Occipital lobe (tissue), 2 donors: ENCODE data around the gene SP7. TPM values are rescaled to one million over a fixed set of nuclear protein-coding genes. Genes with fewer than 3 reads are reported as not detected.
"Not testable (repeated sequence)": the region's sequence is repeated elsewhere in the genome, so short reads cannot be mapped to it uniquely, and the experiment has no call there.

Experiments used
- DNase-seq: peaks from one replicate; lab custom pipeline; 2025; lab: John Stamatoyannopoulos, UW
- total RNA-seq: library from RNA; depleted of rRNA; stranded (reverse); fragments of >200 nt; gene quantifications from one replicate; pipeline ENCODE4 v1.2.3, GENCODE V29; 2014

Gene SP7
- total RNA-seq, 1 donor from 2014 or later: not detected

DNA sequence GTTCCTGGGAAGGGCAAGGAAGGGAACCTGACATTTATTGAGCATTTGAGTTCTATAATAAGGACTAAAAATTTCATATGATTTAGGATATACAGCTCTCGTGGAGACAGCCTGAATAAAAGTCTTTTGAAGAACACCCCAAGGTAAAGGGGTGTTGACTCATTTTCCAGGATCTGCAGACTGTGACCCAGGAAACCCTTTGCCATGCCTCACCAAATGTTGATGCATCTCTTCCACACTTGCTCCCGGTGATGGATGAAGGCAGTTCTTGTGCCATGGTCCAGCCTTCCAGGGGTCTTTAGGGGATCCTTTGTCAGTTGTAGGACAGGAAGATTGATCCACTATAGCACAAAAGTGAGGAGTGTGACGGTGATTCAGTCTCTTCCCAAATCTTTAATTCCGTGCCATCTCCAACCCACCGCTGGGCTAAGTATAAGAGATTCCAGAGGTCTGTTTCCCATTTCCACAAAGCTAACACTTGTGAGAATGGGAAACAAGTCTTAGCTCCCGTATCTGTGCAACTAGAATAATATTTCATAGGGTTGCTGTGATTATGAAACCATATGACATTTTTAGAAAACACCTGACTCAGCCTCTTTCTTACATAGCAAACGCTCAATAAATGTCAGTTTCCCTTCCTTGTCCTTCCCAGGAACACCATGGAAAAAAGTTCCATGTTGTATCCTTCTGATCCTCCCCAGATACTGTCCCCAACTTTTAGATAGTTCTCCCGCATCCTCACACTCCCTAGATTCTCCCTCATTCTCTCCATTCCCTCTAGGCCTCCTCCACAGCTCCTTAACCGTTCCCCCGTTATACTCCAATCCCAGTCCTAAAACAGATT, 15.6 kb downstream of the SP7 start:
- DNase-seq: no peak

DNA sequence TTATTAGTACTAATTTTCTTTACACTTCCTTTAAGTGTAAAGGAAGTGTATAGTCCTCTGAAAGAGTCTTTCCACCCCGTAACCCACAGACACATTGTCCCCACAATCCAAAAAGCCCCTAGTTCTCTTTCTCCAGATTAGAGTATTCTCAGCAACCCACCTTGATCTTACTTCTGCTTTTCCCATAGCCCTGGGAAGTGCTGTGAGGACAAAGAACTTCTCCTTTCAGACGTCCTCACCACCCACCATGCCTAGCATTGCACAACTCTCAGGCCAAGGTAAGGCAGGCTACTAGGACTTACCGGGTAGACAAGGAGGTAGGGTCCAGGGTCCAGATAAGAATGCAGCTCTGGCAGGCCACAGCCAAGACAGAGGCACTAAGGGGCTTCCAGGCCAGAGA, 22.2 kb downstream of the SP7 start:
- DNase-seq: no peak

DNA sequence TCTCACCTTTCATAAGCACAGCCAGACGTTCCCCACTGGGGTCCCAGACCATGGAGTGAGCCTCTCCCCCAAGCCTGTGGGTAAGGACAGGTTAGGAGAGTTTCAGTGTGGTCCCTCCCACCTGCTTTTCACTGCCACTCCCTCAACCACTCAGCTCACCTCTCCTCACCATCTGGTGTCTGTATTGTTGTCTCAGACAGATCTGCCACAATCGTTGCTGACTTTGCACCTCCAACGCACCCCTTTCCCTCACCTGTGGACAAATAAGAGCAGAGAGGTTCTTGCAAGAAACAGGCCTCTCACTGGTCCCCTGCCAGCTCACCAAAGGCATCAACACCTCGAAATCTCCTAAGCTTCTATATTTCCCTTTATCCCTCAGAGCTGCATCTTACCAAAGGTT, 27.9 kb downstream of the SP7 start:
- no peak for DNase-seq

DNA sequence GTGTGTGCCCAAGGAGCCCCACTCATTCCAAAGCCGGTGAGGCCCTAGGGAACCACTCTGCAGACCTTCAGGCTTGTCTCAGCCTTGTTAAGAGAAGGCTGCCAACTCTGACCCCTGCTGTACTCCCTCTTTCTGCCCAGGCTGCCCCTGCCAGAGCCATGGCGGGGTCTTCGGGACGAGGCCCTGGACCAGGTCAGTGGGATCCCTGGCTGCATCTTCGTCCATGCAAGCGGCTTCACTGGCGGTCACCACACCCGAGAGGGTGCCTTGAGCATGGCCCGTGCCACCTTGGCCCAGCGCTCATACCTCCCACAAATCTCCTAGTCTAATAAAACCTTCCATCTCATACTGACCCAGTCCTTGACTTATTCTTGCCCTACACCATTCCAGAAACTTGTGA, 29.3 kb downstream of the SP7 start:
- no peak for DNase-seq

DNA sequence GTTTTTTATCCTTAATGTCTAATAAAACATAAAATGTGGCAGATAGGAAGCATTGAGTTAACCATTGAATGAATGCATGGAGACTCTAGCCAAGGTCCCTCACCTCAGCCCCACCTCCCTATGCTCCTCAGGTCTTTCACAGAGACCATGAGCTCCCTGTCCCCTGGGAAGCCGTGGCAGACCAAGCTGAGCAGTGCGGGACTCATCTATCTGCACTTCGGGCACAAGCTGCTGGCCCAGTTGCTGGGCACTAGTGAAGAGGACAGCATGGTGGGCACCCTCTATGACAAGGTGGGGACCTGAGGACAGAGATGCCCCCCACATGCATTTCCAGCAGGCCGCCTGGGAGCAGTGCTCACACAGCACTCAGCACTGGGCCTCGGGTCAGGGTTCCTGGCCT, 33.3 kb downstream of the SP7 start:
- DNase-seq: no peak

DNA sequence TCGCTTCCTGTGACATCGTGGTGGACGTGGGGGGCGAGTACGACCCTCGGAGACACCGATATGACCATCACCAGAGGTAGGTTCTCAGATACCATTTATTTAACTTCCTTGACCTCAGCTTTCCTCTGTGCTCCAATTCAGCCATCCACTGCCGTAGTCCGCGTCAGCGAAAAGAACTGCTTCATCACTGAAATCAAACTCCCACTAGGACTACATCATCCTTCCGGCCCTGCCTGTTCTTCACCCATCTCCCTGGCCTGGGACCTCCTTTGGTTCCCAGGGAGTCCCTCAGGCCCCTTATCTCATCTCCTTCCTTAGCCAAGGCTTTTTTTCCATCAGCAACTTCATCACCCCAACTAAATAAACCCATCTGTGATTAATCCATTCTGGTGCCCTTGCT, 36.0 kb downstream of the SP7 start:
- DNase-seq: no peak

DNA sequence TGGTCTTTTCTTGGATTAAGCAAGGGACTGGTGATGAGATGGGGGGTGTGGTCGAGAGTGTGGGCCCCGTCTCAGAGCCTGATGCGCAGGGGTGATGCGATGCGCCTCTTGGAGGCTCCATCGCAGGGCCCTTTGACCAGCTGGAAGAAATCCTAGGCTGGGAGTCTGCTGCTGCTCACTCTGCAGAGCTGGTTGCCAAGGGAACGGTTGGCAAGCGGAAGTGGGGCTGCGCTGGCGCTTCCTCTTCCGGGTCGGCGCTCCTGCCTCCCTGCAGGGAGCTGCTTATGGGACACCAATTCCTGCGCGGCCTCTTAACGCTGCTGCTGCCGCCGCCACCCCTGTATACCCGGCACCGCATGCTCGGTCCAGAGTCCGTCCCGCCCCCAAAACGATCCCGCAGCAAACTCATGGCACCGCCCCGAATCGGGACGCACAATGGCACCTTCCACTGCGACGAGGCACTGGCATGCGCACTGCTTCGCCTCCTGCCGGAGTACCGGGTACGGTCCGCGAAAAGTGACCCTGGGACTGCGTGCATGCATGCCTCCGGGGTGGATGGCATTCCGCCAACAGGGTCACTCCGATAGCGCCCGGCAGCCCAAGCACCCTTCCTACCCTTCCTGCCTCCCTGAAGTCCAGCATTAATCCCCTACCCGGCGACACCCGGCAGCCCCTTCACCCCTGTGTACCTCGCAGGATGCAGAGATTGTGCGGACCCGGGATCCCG, 36.5 kb downstream of the SP7 start, which contains the start of gene MYG1:
Gene MYG1, plus strand, starts transcription at position 242 of the 727 bp plus-strand sequence. Its CDS starts 43 bp downstream, at position 285.
- peak; percentile 91 for DNase-seq

DNA sequence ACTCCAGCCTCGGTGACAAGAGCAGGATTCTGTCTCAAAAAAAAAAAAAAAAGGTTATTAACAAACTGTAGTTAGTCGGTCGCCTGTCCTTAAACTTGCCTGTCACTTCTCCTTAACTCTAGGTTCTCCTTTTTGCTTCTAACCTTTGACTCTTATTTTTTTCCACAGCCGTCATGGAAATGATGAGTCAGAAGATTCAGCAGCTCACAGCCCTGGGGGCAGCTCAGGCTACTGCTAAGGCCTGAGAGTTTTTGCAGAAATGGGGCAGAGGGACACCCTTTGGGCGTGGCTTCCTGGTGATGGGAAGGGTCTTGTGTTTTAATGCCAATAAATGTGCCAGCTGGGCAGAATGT, 37.1 kb downstream of the SP7 start:
- no peak for DNase-seq

DNA sequence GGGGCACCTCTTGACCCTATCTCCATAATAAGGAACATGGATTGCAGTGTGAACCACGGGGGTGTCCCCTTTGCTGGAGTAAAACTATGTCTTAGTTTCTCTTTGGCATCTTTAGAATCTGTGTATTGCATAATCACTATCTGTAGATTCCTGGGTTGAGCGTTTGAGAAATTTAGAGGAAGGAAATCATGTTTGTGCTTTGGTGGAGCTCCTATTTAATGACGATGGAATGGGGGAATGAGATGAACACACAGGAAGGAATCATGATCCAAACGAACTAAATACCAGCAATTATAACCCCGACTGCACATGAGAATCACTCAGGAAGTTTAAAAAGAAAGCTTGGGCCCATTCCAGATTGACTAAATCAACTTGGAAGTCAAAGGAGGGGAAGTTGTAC, 38.0 kb downstream of the SP7 start:
- no peak for DNase-seq

DNA sequence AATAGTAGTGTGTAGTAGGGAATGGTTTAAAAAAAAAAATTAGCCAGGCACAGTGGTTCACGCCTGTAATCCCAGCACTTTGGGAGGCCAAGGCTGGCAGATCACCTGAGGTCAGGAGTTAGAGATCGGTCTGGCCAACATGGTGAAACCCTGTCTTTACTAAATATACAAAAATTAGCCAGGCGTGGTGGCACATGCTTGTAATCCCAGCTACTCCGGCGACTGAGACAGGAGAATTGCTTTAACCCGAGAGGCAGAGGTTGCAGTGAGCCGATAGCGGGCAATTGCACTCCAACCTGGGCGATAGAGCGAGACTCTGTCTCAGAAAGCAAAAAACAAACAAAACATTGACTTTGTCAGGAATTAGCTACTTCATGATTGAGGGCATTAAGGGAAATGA, 39.0 kb downstream of the SP7 start:
- not testable (repeated sequence) for DNase-seq

DNA sequence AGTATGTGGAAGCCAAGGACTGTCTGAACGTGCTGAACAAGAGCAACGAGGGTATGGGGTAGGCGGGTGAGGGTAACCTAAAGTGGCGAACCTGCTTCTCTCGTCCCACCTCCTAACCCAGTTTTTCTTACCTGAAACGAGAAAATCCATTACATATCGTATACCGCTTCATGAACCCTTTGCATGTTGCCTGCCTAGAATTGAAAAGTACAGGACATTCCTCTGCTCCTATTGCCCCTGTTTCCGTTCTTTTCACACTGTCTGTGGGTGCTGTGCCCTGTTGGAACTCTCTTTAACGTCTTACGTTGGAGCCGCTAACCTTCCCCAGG, 40.3 kb downstream of the SP7 start:
- no peak for DNase-seq

DNA sequence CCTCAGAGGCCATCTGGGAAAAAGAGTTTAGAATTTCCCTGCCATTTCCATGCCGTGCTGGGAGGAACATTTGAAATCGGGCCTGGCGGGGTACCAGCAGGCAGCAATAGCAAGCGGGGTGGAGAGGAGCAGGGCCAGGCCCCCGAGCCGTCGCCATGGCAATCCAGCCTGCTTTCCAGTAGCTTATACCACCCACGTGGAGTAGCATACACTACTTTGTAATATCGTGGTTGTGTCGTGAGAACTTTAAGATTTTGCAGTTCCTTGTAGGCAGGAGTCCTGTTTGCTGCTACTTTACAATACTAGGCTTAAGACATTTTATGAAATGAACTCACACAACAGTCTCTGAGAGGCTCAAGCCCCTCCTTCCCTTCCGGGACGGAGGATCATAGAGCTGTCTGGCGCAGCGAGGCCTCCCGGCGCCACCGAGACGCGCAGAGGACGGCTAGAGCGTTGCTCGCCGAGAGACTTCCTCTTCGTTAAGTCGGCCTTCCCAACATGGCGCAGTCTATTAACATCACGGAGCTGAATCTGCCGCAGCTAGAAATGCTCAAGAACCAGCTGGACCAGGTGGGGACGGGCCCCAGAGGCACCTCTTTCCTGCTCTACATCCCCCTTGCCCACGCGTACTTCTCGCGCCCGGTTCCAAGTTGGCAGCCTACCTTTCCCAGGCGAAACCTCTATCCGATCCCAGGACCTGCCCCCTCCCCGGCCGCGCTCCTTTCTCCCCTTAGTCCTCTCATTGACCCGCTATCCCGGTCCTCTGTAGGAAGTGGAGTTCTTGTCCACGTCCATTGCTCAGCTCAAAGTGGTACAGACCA, 40.9 kb downstream of the SP7 start, which contains the start of gene PFDN5:
Gene PFDN5, plus strand, starts transcription at position 473 of the 821 bp plus-strand sequence. Its CDS starts 26 bp downstream, at position 499.
- peak; percentile 87 for DNase-seq

DNA sequence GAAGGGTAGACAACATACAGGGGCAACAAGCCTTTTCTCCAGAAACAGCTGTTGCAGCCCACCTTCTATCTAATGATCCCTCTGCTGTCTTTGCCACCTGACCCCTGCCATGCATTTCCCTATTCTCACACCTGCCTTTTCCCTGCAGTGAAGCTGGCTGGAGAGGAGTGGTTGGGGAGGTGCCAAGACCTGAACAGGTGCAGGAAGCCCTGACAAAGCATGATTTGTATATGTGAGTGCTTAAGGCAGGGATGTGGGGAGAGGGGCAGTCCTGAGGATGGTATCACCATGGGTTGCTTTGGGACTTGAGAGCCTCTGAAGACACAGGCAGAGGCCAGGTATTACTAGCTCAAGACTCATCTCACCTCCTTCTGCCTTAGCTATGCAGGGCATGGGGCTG, 43.7 kb downstream of the SP7 start:
- no peak for DNase-seq

DNA sequence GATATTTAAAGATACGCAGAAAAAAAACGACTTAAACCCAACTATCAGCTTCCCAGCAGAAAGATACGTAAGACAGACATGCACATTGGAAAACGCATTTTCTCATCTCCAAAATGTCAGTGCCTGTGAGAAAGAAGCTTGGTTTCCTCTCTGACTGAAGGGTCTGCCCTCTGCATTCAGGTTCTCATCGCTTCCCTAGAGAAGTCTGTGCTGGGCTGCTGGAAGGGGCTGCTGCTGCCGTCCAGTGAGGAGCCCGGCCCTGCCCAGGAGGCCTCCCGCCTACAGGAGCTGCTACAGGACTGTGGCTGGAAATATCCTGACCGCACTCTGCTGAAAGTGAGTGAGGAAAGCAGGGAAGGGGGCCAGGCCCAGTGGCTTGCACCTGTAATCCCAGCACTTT, 45.5 kb downstream of the SP7 start:
- DNase-seq: no peak

DNA sequence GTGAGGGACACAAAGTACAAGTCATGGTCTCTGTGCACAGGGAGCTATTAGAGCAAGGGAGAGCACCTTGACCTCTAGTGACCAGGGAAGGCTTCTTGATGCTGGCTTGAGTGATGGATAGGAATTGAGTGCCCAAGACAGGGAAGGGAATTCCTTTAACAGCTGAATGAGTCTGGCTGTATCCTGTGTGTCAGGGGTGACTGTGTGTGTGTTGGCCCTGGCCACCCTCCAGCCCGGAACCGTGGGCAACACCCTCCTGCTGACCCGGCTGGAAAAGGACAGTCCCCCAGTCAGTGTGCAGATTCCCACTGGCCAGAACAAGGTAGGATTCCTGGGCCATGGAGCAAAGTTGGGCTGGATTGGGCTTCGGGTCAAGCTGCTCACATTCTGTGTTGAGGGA, 46.3 kb downstream of the SP7 start:
- no peak for DNase-seq

DNA sequence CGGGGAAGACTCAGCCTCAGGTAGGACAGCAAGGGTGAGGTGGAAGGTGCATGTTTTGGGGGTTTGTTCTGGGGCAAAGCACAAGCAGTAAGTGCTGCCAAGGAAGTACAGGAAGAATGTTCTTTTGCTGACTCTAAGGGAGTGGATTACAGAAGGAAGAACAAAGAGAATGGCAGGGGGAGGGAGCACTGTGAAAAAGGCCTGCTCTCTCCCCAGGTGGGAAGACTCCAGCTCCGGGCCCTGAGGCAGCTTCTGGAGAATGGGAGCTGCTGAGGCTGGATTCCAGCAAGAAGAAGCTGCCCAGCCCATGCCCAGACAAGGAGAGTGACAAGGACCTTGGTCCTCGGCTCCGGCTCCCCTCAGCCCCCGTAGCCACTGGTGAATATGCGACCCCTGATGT, 47.8 kb downstream of the SP7 start:
- DNase-seq: no peak

DNA sequence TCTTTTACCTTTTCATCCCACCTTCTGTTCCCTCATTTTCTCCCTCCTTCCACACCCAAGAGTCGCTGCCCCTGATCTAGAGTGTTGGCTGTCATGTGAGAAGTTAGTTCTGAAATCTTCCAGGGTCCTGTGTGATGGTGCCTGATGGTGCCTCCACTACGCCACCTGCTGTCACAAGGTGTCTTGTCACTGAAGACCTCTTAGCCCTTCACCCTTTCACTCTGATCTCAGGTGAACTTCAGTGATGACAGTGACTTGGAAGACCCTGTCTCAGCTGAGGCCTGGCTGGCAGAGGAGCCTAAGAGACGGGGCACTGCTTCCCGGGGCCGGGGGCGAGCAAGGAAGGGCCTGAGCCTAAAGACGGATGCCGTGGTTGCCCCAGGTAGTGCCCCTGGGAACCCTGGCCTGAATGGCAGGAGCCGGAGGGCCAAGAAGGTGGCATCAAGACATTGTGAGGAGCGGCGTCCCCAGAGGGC, 48.4 kb downstream of the SP7 start:
- DNase-seq: no peak

DNA sequence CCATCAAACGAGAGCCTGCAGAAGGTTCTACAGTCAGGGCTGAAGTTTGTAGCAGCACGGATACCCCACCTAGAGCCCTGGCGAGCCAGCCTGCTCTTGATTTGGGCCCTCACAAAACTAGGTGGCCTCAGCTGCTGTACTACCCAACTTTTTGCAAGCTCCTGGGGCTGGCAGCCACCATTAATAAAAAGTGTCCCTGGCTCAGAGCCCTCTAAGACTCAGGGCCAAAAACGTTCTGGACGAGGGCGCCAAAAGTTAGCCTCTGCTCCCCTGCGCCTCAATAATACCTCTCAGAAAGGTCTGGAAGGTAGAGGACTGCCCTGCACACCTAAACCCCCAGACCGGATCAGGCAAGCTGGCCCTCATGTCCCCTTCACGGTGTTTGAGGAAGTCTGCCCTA, 49.7 kb downstream of the SP7 start:
- no peak for DNase-seq

DNA sequence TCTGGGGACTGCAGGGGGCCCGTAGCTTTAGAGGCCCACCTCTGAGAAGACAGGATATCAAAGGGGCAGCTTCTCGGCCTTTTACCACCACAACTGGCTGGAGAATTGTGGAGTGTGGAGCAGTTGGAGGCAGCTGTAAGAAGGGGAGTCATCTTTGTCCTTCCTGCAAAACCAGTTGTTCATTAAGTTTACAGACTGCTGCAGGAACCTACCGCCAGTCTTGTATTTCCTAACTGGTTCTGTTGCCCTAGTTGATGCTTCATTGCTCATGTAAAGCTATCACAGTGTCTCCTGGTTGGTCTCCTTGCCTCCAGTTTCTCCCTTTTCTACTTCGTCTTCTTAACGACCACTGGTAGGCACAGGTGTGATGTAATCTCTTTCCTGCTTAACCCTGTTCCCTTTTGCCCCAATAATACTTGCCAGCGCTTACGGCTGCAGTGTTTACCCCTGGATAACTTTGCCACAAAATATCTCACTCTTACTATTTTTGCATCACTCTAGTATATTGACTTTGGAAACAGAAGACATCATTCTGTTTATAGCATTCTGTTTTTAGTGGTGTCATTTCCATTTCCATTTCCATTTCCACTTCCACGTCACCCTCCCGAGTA, 56.2 kb downstream of the SP7 start:
- DNase-seq: no peak

DNA sequence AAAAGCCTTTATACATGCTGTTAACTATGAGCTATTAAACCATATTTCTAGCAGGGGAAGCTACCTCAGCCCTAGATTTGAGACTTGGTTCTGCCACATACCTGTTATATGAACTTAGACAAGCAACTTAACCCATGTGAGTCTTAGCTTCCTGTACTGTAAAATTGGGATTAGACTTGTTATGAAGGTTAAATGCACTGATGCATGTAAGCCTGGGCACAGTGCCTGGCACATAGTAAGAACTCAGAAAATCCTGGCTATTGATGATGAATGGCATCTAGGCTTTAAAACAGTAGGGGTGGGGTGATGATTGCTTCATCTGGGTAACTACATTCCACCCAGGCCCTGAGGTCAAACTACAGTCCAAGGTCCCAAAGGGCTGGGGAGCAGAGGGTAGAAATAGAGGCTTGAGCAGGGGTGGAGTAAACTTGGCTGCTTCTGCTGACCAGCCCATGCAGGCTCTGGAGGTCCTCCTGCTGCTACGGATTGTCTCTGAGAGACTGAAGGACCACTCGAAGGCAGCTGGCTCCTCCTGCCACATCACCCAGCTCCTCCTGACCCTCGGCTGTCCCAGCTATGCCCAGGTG, 56.8 kb downstream of the SP7 start:
- no peak for DNase-seq

DNA sequence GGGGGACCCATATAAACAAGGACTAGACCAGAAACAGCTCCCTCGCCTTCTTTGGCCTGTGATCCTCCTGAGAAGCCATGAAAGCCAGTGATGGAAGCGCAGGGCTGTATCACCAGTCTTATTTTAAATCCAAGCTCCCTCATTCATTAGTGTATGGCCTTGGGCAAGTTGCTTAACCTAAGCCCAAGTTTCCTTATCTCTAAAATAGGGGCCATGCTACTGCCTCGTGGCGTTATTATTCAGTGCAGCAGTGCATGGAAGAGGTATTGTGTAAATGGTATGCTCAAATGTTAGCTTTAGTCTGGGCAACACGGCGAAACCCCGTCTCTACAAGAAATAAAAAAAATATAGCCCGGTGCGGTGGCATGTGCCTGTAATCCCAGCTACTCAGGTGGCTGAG, 58.2 kb downstream of the SP7 start:
- no peak for DNase-seq
